ENCODE measurements around the gene WDFY2. TPM values are rescaled to one million over a fixed set of nuclear protein-coding genes. Genes with fewer than 3 reads are reported as not detected.

The WDFY2 gene
- total RNA-seq, 1 experiment from 2014 or later: 45.5 TPM

- Histone ChIP-seq H3K4me3 (ENCODE audit: low read depth, low read length, poor library complexity, severe bottlenecking) (no peak overlapping the region), H3K9me3 (ENCODE audit: low read depth, low read length, poor library complexity, severe bottlenecking) (no peaks in the 10 kb centered on the region), H3K4me1 (ENCODE audit: insufficient read depth, low read length, poor library complexity, severe bottlenecking) (no peaks in the 10 kb centered on the region), H3K27ac (ENCODE audit: low read depth, low read length, poor library complexity, severe bottlenecking) (no peak overlapping the region), H3K36me3 (ENCODE audit: insufficient read depth, low read length, poor library complexity, severe bottlenecking) (no peaks in the 10 kb centered on the region), H3K27me3 (replicated peaks; ENCODE audit: insufficient read depth, low read depth, low read length, poor library complexity) (no peaks in the 10 kb centered on the region)
- no peak for DNase-seq (ENCODE audit: low spot score)
- TF ChIP-seq EZH2 (IDR thresholded peaks at IDR 0.05; ENCODE audit: borderline replicate concordance, low read depth, low read length, poor library complexity, severe bottlenecking): no peak
- no peak for TF ChIP-seq CTCF (conservative IDR thresholded peaks at IDR 0.05; ENCODE audit: low read depth, low read length)
- BruUV-seq (replicated peaks): no TSS peak
- POLR2A ChIA-PET (ENCODE audit: low non-redundant PET): no interaction called here
- CTCF ChIA-PET: no interaction called here
- intact Hi-C loops (cut with micrococcal nuclease; ENCODE audit: unreplicated experiment): no loop called here
Measured at GRCh38 chr13:51719394-51719793, 135.1 kb downstream of the WDFY2 start.

GRCh38 chr13:51721496-51721895 lies 137.2 kb downstream of the WDFY2 start:
- no peak overlapping the region for H3K27ac ChIP-seq (ENCODE audit: low read depth, low read length, poor library complexity, severe bottlenecking)
- peaks cover 5% of the 10 kb centered on the region for H3K4me1 ChIP-seq (ENCODE audit: insufficient read depth, low read length, poor library complexity, severe bottlenecking)
- H3K27me3 ChIP-seq (replicated peaks; ENCODE audit: insufficient read depth, low read depth, low read length, poor library complexity): no peaks in the 10 kb centered on the region
- H3K4me3 ChIP-seq (ENCODE audit: low read depth, low read length, poor library complexity, severe bottlenecking): no peak overlapping the region
- BruUV-seq (replicated peaks): no TSS peak
- ChIA-PET CTCF (interaction anchor here (1.2 kb wide), 1 partner anchor 287 kb away, joined by 4 read pairs; no protein-coding TSS in a partner anchor), POLR2A (ENCODE audit: low non-redundant PET) (no interaction called here)
- H3K9me3 ChIP-seq (ENCODE audit: low read depth, low read length, poor library complexity, severe bottlenecking): no peaks in the 10 kb centered on the region
- intact Hi-C loops (cut with micrococcal nuclease; ENCODE audit: unreplicated experiment): no loop called here
- DNase-seq (ENCODE audit: low spot score): no peak
- TF ChIP-seq EZH2 (IDR thresholded peaks at IDR 0.05; ENCODE audit: borderline replicate concordance, low read depth, low read length, poor library complexity, severe bottlenecking) (no peak), CTCF (conservative IDR thresholded peaks at IDR 0.05; ENCODE audit: low read depth, low read length) (no peak)
- no peaks in the 10 kb centered on the region for H3K36me3 ChIP-seq (ENCODE audit: insufficient read depth, low read length, poor library complexity, severe bottlenecking)

GRCh38 chr13:51723529-51723928 lies 139.3 kb downstream of the WDFY2 start:
- intact Hi-C loops (cut with micrococcal nuclease; ENCODE audit: unreplicated experiment): no loop called here
- H3K4me1 ChIP-seq (ENCODE audit: insufficient read depth, low read length, poor library complexity, severe bottlenecking): peaks cover 19% of the 10 kb centered on the region
- no peaks in the 10 kb centered on the region for H3K27me3 ChIP-seq (replicated peaks; ENCODE audit: insufficient read depth, low read depth, low read length, poor library complexity)
- ChIA-PET CTCF (no interaction called here), POLR2A (ENCODE audit: low non-redundant PET) (interaction anchor here (0.6 kb wide), 1 partner anchor 80 kb away, joined by 4 read pairs; no protein-coding TSS in a partner anchor)
- no peak for DNase-seq (ENCODE audit: low spot score)
- H3K4me3 ChIP-seq (ENCODE audit: low read depth, low read length, poor library complexity, severe bottlenecking): no peak overlapping the region
- no peak overlapping the region for H3K27ac ChIP-seq (ENCODE audit: low read depth, low read length, poor library complexity, severe bottlenecking)
- no peaks in the 10 kb centered on the region for H3K9me3 ChIP-seq (ENCODE audit: low read depth, low read length, poor library complexity, severe bottlenecking)
- H3K36me3 ChIP-seq (ENCODE audit: insufficient read depth, low read length, poor library complexity, severe bottlenecking): peaks cover 7% of the 10 kb centered on the region
- no TSS peak for BruUV-seq (replicated peaks)
- no peak for TF ChIP-seq CTCF (conservative IDR thresholded peaks at IDR 0.05; ENCODE audit: low read depth, low read length)
- no peak for TF ChIP-seq EZH2 (IDR thresholded peaks at IDR 0.05; ENCODE audit: borderline replicate concordance, low read depth, low read length, poor library complexity, severe bottlenecking)
